ENCODE measurements around the gene ETV1.

The ETV1 gene

GRCh38 chr7:13989126-13989948 is at the start of gene ETV1:
Gene ETV1, minus strand, starts transcription at chr7:13989666. Its CDS starts 614 bp downstream, at chr7:13989052.
- DNase-seq = peak; percentile 75

GRCh38 chr7:14024406-14024805 is 34.9 kb upstream of the ETV1 start:
- DNase-seq = no peak

- no peak for DNase-seq
Observed at GRCh38 chr7:14023838-14024237, 34.4 kb upstream of the ETV1 start.

GRCh38 chr7:14023342-14023741 is 33.9 kb upstream of the ETV1 start:
- no peak for DNase-seq

GRCh38 chr7:14021069-14021468 is 31.6 kb upstream of the ETV1 start:
- no peak for DNase-seq

- DNase-seq = no peak
Observed at GRCh38 chr7:14020339-14020900, 31.0 kb upstream of the ETV1 start.

- no peak for DNase-seq
Observed at GRCh38 chr7:14018751-14019150, 29.3 kb upstream of the ETV1 start.

- DNase-seq = no peak
Observed at GRCh38 chr7:14016950-14017349, 27.5 kb upstream of the ETV1 start.

- no peak for DNase-seq
Observed at GRCh38 chr7:14013898-14014297, 24.4 kb upstream of the ETV1 start.

- DNase-seq = no peak
Observed at GRCh38 chr7:14009453-14010418, 20.3 kb upstream of the ETV1 start.

- no peak for DNase-seq
Observed at GRCh38 chr7:14001139-14001538, 11.7 kb upstream of the ETV1 start.

- DNase-seq = no peak
Observed at GRCh38 chr7:14000247-14000646, 10.8 kb upstream of the ETV1 start.

- no peak for DNase-seq
Observed at GRCh38 chr7:13998866-13999265, 9.4 kb upstream of the ETV1 start.

- DNase-seq = no peak
Observed at GRCh38 chr7:13992596-13992964, 3.1 kb upstream of the ETV1 start.

- DNase-seq = no peak
Observed at GRCh38 chr7:13991791-13992595, 2.5 kb upstream of the ETV1 start.

- peak; percentile 98 for DNase-seq
Observed at GRCh38 chr7:13990984-13991790, 1.7 kb upstream of the ETV1 start.

- DNase-seq = peak; percentile 79
Observed at GRCh38 chr7:13990319-13990983, 985 bp upstream of the ETV1 start.

GRCh38 chr7:13989949-13990305 is 461 bp upstream of the ETV1 start:
- no peak for DNase-seq

GRCh38 chr7:13988731-13989125 is 738 bp downstream of the ETV1 start:
- no peak for DNase-seq

GRCh38 chr7:13988065-13988464 is 1.4 kb downstream of the ETV1 start:
- DNase-seq = no peak

GRCh38 chr7:13987395-13987794 is 2.1 kb downstream of the ETV1 start:
- no peak for DNase-seq

Measured in NCI-H1092 (cell line).